ENCODE results near the gene UGT2B11. TPM values are rescaled to one million over a fixed set of nuclear protein-coding genes. Genes with fewer than 3 reads are reported as not detected.
"Not testable (repeated sequence)": the region's sequence is repeated elsewhere in the genome, so short reads cannot be mapped to it uniquely, and the experiment has no call there.

Gene UGT2B11
- total RNA-seq, 1 experiment from 2014 or later: not detected

DNA sequence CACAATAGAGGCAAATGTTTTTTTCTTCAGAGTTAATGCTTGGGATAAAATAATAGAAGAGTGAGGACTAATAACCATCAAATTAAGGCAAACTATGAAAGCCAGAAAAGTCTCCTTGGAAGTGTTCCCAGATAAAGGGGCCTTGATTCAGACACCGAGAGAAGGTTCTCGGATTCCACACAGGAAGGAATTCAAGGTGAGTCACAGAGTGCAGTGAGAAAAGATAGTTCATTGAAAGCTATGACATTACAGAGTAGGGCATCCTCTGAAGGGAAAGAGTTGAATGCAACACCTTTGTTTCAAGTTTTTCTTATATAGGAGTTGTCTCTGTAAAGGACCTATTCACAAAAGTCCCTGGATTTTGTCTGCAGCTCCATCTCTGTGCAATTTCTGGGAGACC lies 3.9 kb upstream of the UGT2B11 start:
- H4K20me1 ChIP-seq (ENCODE audit: insufficient read depth); H3K4me2 ChIP-seq (ENCODE audit: low read length); H3K4me1 ChIP-seq (ENCODE audit: control insufficient read depth in 1 of 2, insufficient read depth in 2 of 2, low read length in 2 of 2); ATAC-seq; H3K9ac ChIP-seq (ENCODE audit: low read length); H3K9me2 ChIP-seq (ENCODE audit: insufficient read depth); H3K9me3 ChIP-seq (ENCODE audit: control insufficient read depth in 1 of 2, insufficient read depth in 1 of 2, low read depth in 1 of 2, low read length in 2 of 2); RAD21 ChIA-PET (ENCODE audit: low non-redundant PET in 1 of 2, low total read pairs in 2 of 2, uncharacterized antibody in 2 of 2, unreplicated experiment in 2 of 2); H3K79me2 ChIP-seq (ENCODE audit: insufficient read depth, low read length); H3K4me3 ChIP-seq (replicated peaks in 1 of 2; ENCODE audit: low read depth in 1 of 2, low read length in 2 of 2); DNase-seq (ENCODE audit: low read depth, low spot score); H3K27ac ChIP-seq (ENCODE audit: low read depth, low read length); BruUV-seq (replicated peaks); POLR2A ChIA-PET; CTCF ChIA-PET; H3K36me3 ChIP-seq (ENCODE audit: control insufficient read depth in 1 of 2, insufficient read depth in 2 of 2, low read length in 2 of 2); H2AFZ ChIP-seq (ENCODE audit: low read depth, low read length, poor library complexity, severe bottlenecking); H3K27me3 ChIP-seq (ENCODE audit: insufficient read depth, low read length); intact Hi-C loops (cut with micrococcal nuclease): not testable (repeated sequence)

- Histone ChIP-seq H3K9me2 (ENCODE audit: insufficient read depth) (no peaks in the 10 kb centered on the region), H3K4me1 (ENCODE audit: control insufficient read depth in 1 of 2, insufficient read depth in 2 of 2, low read length in 2 of 2) (no peaks in the 10 kb centered on the region), H3K9me3 (ENCODE audit: control insufficient read depth in 1 of 2, insufficient read depth in 1 of 2, low read depth in 1 of 2, low read length in 2 of 2) (no peaks in the 10 kb centered on the region), H3K36me3 (ENCODE audit: control insufficient read depth in 1 of 2, insufficient read depth in 2 of 2, low read length in 2 of 2) (no peaks in the 10 kb centered on the region), H3K27ac (ENCODE audit: low read depth, low read length) (no peak overlapping the region), H2AFZ (ENCODE audit: low read depth, low read length, poor library complexity, severe bottlenecking) (no peak overlapping the region), H3K9ac (ENCODE audit: low read length) (no peak overlapping the region), H3K27me3 (ENCODE audit: insufficient read depth, low read length) (no peaks in the 10 kb centered on the region), H3K4me3 (replicated peaks in 1 of 2; ENCODE audit: low read depth in 1 of 2, low read length in 2 of 2) (no peak overlapping the region), H3K4me2 (ENCODE audit: low read length) (no peak overlapping the region), H4K20me1 (ENCODE audit: insufficient read depth) (no peaks in the 10 kb centered on the region), H3K79me2 (ENCODE audit: insufficient read depth, low read length) (no peaks in the 10 kb centered on the region)
- BruUV-seq (replicated peaks): no TSS peak
- TF ChIP-seq, protein P1, sequence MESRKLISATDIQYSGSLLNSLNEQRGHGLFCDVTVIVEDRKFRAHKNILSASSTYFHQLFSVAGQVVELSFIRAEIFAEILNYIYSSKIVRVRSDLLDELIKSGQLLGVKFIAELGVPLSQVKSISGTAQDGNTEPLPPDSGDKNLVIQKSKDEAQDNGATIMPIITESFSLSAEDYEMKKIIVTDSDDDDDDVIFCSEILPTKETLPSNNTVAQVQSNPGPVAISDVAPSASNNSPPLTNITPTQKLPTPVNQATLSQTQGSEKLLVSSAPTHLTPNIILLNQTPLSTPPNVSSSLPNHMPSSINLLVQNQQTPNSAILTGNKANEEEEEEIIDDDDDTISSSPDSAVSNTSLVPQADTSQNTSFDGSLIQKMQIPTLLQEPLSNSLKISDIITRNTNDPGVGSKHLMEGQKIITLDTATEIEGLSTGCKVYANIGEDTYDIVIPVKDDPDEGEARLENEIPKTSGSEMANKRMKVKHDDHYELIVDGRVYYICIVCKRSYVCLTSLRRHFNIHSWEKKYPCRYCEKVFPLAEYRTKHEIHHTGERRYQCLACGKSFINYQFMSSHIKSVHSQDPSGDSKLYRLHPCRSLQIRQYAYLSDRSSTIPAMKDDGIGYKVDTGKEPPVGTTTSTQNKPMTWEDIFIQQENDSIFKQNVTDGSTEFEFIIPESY (IDR thresholded peaks at IDR 0.05; ENCODE audit: extremely low read depth, insufficient replicate concordance, low read length): no peak
- TF ChIP-seq, protein P2, sequence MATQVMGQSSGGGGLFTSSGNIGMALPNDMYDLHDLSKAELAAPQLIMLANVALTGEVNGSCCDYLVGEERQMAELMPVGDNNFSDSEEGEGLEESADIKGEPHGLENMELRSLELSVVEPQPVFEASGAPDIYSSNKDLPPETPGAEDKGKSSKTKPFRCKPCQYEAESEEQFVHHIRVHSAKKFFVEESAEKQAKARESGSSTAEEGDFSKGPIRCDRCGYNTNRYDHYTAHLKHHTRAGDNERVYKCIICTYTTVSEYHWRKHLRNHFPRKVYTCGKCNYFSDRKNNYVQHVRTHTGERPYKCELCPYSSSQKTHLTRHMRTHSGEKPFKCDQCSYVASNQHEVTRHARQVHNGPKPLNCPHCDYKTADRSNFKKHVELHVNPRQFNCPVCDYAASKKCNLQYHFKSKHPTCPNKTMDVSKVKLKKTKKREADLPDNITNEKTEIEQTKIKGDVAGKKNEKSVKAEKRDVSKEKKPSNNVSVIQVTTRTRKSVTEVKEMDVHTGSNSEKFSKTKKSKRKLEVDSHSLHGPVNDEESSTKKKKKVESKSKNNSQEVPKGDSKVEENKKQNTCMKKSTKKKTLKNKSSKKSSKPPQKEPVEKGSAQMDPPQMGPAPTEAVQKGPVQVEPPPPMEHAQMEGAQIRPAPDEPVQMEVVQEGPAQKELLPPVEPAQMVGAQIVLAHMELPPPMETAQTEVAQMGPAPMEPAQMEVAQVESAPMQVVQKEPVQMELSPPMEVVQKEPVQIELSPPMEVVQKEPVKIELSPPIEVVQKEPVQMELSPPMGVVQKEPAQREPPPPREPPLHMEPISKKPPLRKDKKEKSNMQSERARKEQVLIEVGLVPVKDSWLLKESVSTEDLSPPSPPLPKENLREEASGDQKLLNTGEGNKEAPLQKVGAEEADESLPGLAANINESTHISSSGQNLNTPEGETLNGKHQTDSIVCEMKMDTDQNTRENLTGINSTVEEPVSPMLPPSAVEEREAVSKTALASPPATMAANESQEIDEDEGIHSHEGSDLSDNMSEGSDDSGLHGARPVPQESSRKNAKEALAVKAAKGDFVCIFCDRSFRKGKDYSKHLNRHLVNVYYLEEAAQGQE (IDR thresholded peaks at IDR 0.05; ENCODE audit: low read depth): no peak
- TF ChIP-seq, protein P3, sequence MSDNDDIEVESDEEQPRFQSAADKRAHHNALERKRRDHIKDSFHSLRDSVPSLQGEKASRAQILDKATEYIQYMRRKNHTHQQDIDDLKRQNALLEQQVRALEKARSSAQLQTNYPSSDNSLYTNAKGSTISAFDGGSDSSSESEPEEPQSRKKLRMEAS (IDR thresholded peaks at IDR 0.05): no peak
- TF ChIP-seq SP1 (IDR thresholded peaks at IDR 0.05; ENCODE audit: low read depth) (no peak), EGR1 (IDR thresholded peaks at IDR 0.05; ENCODE audit: low read depth) (no peak), JUND (IDR thresholded peaks at IDR 0.05) (no peak), EZH2phosphoT487 (IDR thresholded peaks at IDR 0.05; ENCODE audit: borderline replicate concordance) (no peak), POLR2A (IDR thresholded peaks at IDR 0.05; ENCODE audit: borderline replicate concordance, extremely low read depth, insufficient read depth, insufficient read length) (no peak), EZH2 (IDR thresholded peaks at IDR 0.05) (no peak), SIN3A (IDR thresholded peaks at IDR 0.05; ENCODE audit: low read depth) (no peak), CEBPB (IDR thresholded peaks at IDR 0.05; ENCODE audit: low read depth) (no peak), ELF1 (IDR thresholded peaks at IDR 0.05; ENCODE audit: borderline replicate concordance, low read depth) (no peak), TCF7L2 (IDR thresholded peaks at IDR 0.05; ENCODE audit: borderline replicate concordance, extremely low read depth, insufficient read depth, insufficient read length) (no peak)
- ChIA-PET CTCF (no interaction called here), POLR2A (no interaction called here), RAD21 (ENCODE audit: low non-redundant PET in 1 of 2, low total read pairs in 2 of 2, uncharacterized antibody in 2 of 2, unreplicated experiment in 2 of 2) (no interaction called here)
- intact Hi-C loops (cut with micrococcal nuclease): no loop called here
- DNase-seq (ENCODE audit: low read depth, low spot score): no peak
- no peak for ATAC-seq
Measured at GRCh38 chr4:69210911-69211310, 3.6 kb downstream of the UGT2B11 start.
